GM23338 (cell line): ENCODE data around the gene YPEL5. TPM values are rescaled to one million over a fixed set of nuclear protein-coding genes. Genes with fewer than 3 reads are reported as not detected.

ENCODE experiments used
- ATAC-seq: fragments of 200-7000 bp; cut with Tn5 transposase; 3 replicates; pipeline ENCODE4 v1.9.1; 2020
- DNase-seq: peaks from one replicate; pipeline ENCODE4 v3.0.0-alpha.2; 2015; ENCODE audit warnings: low spot score
- H2AFZ ChIP-seq: fragments of 200-600 bp; sonication (generic); 2 replicates; pipeline ENCODE4 v1.8.0; 2016; ENCODE audit warnings: antibody characterized with exemption, mild to moderate bottlenecking, moderate library complexity
- H3F3A ChIP-seq: fragments of 200-600 bp; sonication (generic); replicated peaks from 2 replicates; pipeline ENCODE4 v1.8.0; 2017; ENCODE audit warnings: antibody characterized with exemption, mixed run types, low read depth
- H3K27ac ChIP-seq: fragments of 200-600 bp; sonication (generic); 2 replicates; pipeline ENCODE4 v1.6.1; 2016; ENCODE audit warnings: low read depth
- H3K27me3 ChIP-seq: fragments of 200-600 bp; sonication (generic); 2 replicates; pipeline ENCODE4 v1.8.0; 2016; ENCODE audit warnings: mild to moderate bottlenecking, mixed run types, moderate library complexity; ENCODE audit not compliant: insufficient read depth
- H3K36me3 ChIP-seq: fragments of 200-600 bp; sonication (generic); 2 replicates; pipeline ENCODE4 v1.8.0; 2016; ENCODE audit warnings: mild to moderate bottlenecking; ENCODE audit not compliant: insufficient read depth
- H3K4me1 ChIP-seq: fragments of 200-600 bp; sonication (generic); 2 replicates; pipeline ENCODE4 v1.8.0; 2016; ENCODE audit warnings: mild to moderate bottlenecking, moderate library complexity; ENCODE audit not compliant: insufficient read depth
- H3K4me2 ChIP-seq: fragments of 200-600 bp; sonication (generic); 2 replicates; pipeline ENCODE4 v1.7.1; 2017; ENCODE audit warnings: mixed run types
- H3K4me3 ChIP-seq: fragments of 200-600 bp; sonication (generic); 2 replicates; pipeline ENCODE4 v1.6.1; 2016; ENCODE audit warnings: mixed run types
- H3K79me2 ChIP-seq: fragments of 200-600 bp; sonication (generic); replicated peaks from 2 replicates; pipeline ENCODE4 v1.8.0; 2017; ENCODE audit warnings: mild to moderate bottlenecking; ENCODE audit not compliant: insufficient read depth
- H3K9me2 ChIP-seq: fragments of 200-600 bp; sonication (generic); 2 replicates; pipeline ENCODE4 v1.8.0; 2017; ENCODE audit not compliant: insufficient read depth
- H4K20me1 ChIP-seq: fragments of 200-600 bp; sonication (generic); replicated peaks from 2 replicates; pipeline ENCODE4 v1.8.0; 2017; ENCODE audit warnings: mild to moderate bottlenecking; ENCODE audit not compliant: insufficient read depth
- H3K27ac Mint-ChIP-seq: 2 replicates; pipeline ENCODE4 v1.8.0; 2020; ENCODE audit warnings: inconsistent platforms, mild to moderate bottlenecking, moderate library complexity, mixed read lengths
- H3K27me3 Mint-ChIP-seq: 3 replicates; pipeline ENCODE4 v1.8.0; 2022; ENCODE audit warnings: low read depth, mild to moderate bottlenecking, moderate library complexity, mixed read lengths, inconsistent platforms; ENCODE audit not compliant: insufficient read depth, poor library complexity
- H3K36me3 Mint-ChIP-seq: 3 replicates; pipeline ENCODE4 v1.8.0; 2021; ENCODE audit warnings: low read depth, mild to moderate bottlenecking, inconsistent platforms, moderate library complexity, mixed read lengths
- H3K4me1 Mint-ChIP-seq: 3 replicates; pipeline ENCODE4 v1.8.0; 2020; ENCODE audit warnings: mild to moderate bottlenecking, inconsistent platforms, mixed read lengths
- H3K4me3 Mint-ChIP-seq: 3 replicates; pipeline ENCODE4 v1.8.0; 2021; ENCODE audit warnings: moderate library complexity, mild to moderate bottlenecking, inconsistent platforms, mixed read lengths
- H3K9me3 Mint-ChIP-seq: 3 replicates; pipeline ENCODE4 v1.8.0; 2020; ENCODE audit warnings: moderate library complexity, mild to moderate bottlenecking, inconsistent platforms, mixed read lengths
- CREB1 ChIP-seq: fragments of 250-450 bp; sonication (Bioruptor Pico); IDR thresholded peaks from 2 replicates; pipeline ENCODE4 v1.5.0; 2020; ENCODE audit warnings: low read depth, mild to moderate bottlenecking, moderate library complexity
- EZH2 ChIP-seq: fragments of 200-600 bp; sonication (generic); IDR thresholded peaks from one replicate; pipeline ENCODE4 v1.8.0; 2017; ENCODE audit warnings: antibody characterized with exemption, mild to moderate bottlenecking, low read depth; ENCODE audit not compliant: unreplicated experiment
- EZH2phosphoT487 ChIP-seq: fragments of 200-600 bp; sonication (generic); IDR thresholded peaks from one replicate; pipeline ENCODE4 v1.8.1; 2018; ENCODE audit warnings: antibody characterized with exemption; ENCODE audit not compliant: unreplicated experiment
- JUNB ChIP-seq: IDR thresholded peaks from one replicate; pipeline ENCODE4 v1.6.1; 2016; ENCODE audit warnings: antibody characterized with exemption; ENCODE audit not compliant: unreplicated experiment
- NANOG ChIP-seq: IDR thresholded peaks from 2 replicates; pipeline ENCODE4 v1.6.1; 2016; ENCODE audit warnings: antibody characterized with exemption, borderline replicate concordance
- POLR2AphosphoS5 ChIP-seq: IDR thresholded peaks from 2 replicates; pipeline ENCODE4 v1.6.1; 2016; ENCODE audit warnings: antibody characterized with exemption, low read depth
- STAT1 ChIP-seq: IDR thresholded peaks from one replicate; pipeline ENCODE4 v1.6.1; 2016; ENCODE audit warnings: antibody characterized with exemption; ENCODE audit not compliant: unreplicated experiment
- ZNF114 ChIP-seq: fragments of 250-450 bp; sonication (Bioruptor Pico); IDR thresholded peaks from 2 replicates; pipeline ENCODE4 v1.5.0; 2020; ENCODE audit warnings: mild to moderate bottlenecking, moderate library complexity
- ZNF331 ChIP-seq: fragments of 250-450 bp; sonication (Bioruptor Pico); IDR thresholded peaks from 2 replicates; pipeline ENCODE4 v1.5.0; 2020; ENCODE audit warnings: low read depth, mild to moderate bottlenecking, moderate library complexity
- polyA plus RNA-seq: library from polyadenylated mRNA; unstranded; fragments of >200 nt; fragmentation: Nextera tagmentation; extraction: Ambion mirVana; gene quantifications from 2 replicates; pipeline ENCODE4 v1.2.1, GENCODE V29; 2016
- total RNA-seq: library from RNA; depleted of rRNA; stranded (reverse); fragments of >200 nt; shearing (Covaris generic); gene quantifications from 2 replicates; pipeline ENCODE4 v1.2.3, GENCODE V29; 2014
- TF ChIP-seq, protein P1 (sequence below), 2 experiments: fragments of 200-600 bp in 1 of 2; sonication (generic) in 1 of 2; conservative IDR thresholded peaks; 2 replicates each; pipeline versions ENCODE4 v1.5.1 to v1.6.1; 2016 to 2017; ENCODE audit warnings: antibody characterized with exemption in 2 of 2, low read depth in 2 of 2, mild to moderate bottlenecking in 2 of 2, moderate library complexity in 1 of 2
- TF ChIP-seq, protein P2 (sequence below): IDR thresholded peaks from 2 replicates; pipeline ENCODE4 v1.6.1; 2016; ENCODE audit warnings: antibody characterized with exemption
- TF ChIP-seq, protein P3 (sequence below): IDR thresholded peaks from one replicate; pipeline ENCODE4 v1.6.1; 2018; ENCODE audit warnings: antibody characterized with exemption; ENCODE audit not compliant: unreplicated experiment
- TF ChIP-seq, protein P4 (sequence below): fragments of 250-450 bp; sonication (Bioruptor Pico); IDR thresholded peaks from 2 replicates; pipeline ENCODE4 v1.5.0; 2020; ENCODE audit warnings: mild to moderate bottlenecking, moderate library complexity

Gene YPEL5
- total and polyA plus RNA-seq, 2 experiments from 2014 or later = 24.9 to 31.1 TPM

DNA sequence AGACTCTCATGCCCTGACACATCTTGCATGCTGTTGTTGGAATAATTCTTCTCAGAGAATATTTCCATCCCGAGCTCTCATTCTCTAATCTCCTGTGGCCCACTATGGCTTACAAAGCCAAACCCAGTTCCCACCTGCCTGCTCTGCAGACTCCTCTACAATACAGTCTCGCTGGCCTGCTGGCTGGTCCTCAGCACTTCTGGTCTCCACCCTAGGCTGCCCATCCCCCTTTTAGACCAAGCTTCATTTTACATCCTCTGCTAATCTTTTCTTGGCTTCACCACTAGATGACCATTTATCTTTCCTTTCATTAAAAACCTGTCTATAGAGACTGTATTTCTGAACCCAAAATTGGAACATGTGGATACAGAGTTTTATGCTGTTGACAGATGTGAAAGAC is 42.5 kb upstream of the YPEL5 start:
- DNase-seq (no peak), ATAC-seq (peak; percentile 50)
- Mint-ChIP-seq H3K27ac (no peak overlapping the region), H3K4me3 (no peak overlapping the region), H3K4me1 (peaks cover 9% of the 10 kb centered on the region), H3K36me3 (no peaks in the 10 kb centered on the region), H3K9me3 (no peaks in the 10 kb centered on the region), H3K27me3 (no peaks in the 10 kb centered on the region)
- no peak overlapping the region for H3K4me3 ChIP-seq
- no peak overlapping the region for H3K27ac ChIP-seq
- H3K79me2 ChIP-seq = no peaks in the 10 kb centered on the region
- peaks cover 11% of the 10 kb centered on the region for H3K4me1 ChIP-seq
- H4K20me1 ChIP-seq = no peaks in the 10 kb centered on the region
- no peak overlapping the region; the same call in 1 of the 2 replicates for H2AFZ ChIP-seq
- no peaks in the 10 kb centered on the region for H3F3A ChIP-seq
- no peak for TF ChIP-seq JUNB
- no peak for TF ChIP-seq STAT1
- TF ChIP-seq POLR2AphosphoS5 = no peak
- TF ChIP-seq EZH2phosphoT487 = no peak
- TF ChIP-seq ZNF331 (CRISPR knock-in tag) = no peak
- TF ChIP-seq, protein P1, sequence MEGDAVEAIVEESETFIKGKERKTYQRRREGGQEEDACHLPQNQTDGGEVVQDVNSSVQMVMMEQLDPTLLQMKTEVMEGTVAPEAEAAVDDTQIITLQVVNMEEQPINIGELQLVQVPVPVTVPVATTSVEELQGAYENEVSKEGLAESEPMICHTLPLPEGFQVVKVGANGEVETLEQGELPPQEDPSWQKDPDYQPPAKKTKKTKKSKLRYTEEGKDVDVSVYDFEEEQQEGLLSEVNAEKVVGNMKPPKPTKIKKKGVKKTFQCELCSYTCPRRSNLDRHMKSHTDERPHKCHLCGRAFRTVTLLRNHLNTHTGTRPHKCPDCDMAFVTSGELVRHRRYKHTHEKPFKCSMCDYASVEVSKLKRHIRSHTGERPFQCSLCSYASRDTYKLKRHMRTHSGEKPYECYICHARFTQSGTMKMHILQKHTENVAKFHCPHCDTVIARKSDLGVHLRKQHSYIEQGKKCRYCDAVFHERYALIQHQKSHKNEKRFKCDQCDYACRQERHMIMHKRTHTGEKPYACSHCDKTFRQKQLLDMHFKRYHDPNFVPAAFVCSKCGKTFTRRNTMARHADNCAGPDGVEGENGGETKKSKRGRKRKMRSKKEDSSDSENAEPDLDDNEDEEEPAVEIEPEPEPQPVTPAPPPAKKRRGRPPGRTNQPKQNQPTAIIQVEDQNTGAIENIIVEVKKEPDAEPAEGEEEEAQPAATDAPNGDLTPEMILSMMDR (conservative IDR thresholded peaks at IDR 0.05; ENCODE audit: low read depth in 2 of 2) = no peak
- TF ChIP-seq, protein P2, sequence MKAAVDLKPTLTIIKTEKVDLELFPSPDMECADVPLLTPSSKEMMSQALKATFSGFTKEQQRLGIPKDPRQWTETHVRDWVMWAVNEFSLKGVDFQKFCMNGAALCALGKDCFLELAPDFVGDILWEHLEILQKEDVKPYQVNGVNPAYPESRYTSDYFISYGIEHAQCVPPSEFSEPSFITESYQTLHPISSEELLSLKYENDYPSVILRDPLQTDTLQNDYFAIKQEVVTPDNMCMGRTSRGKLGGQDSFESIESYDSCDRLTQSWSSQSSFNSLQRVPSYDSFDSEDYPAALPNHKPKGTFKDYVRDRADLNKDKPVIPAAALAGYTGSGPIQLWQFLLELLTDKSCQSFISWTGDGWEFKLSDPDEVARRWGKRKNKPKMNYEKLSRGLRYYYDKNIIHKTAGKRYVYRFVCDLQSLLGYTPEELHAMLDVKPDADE = no peak
- TF ChIP-seq CREB1 = no peak
- TF ChIP-seq EZH2 = no peak
- TF ChIP-seq, protein P3, sequence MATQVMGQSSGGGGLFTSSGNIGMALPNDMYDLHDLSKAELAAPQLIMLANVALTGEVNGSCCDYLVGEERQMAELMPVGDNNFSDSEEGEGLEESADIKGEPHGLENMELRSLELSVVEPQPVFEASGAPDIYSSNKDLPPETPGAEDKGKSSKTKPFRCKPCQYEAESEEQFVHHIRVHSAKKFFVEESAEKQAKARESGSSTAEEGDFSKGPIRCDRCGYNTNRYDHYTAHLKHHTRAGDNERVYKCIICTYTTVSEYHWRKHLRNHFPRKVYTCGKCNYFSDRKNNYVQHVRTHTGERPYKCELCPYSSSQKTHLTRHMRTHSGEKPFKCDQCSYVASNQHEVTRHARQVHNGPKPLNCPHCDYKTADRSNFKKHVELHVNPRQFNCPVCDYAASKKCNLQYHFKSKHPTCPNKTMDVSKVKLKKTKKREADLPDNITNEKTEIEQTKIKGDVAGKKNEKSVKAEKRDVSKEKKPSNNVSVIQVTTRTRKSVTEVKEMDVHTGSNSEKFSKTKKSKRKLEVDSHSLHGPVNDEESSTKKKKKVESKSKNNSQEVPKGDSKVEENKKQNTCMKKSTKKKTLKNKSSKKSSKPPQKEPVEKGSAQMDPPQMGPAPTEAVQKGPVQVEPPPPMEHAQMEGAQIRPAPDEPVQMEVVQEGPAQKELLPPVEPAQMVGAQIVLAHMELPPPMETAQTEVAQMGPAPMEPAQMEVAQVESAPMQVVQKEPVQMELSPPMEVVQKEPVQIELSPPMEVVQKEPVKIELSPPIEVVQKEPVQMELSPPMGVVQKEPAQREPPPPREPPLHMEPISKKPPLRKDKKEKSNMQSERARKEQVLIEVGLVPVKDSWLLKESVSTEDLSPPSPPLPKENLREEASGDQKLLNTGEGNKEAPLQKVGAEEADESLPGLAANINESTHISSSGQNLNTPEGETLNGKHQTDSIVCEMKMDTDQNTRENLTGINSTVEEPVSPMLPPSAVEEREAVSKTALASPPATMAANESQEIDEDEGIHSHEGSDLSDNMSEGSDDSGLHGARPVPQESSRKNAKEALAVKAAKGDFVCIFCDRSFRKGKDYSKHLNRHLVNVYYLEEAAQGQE = no peak
- TF ChIP-seq, protein P4, sequence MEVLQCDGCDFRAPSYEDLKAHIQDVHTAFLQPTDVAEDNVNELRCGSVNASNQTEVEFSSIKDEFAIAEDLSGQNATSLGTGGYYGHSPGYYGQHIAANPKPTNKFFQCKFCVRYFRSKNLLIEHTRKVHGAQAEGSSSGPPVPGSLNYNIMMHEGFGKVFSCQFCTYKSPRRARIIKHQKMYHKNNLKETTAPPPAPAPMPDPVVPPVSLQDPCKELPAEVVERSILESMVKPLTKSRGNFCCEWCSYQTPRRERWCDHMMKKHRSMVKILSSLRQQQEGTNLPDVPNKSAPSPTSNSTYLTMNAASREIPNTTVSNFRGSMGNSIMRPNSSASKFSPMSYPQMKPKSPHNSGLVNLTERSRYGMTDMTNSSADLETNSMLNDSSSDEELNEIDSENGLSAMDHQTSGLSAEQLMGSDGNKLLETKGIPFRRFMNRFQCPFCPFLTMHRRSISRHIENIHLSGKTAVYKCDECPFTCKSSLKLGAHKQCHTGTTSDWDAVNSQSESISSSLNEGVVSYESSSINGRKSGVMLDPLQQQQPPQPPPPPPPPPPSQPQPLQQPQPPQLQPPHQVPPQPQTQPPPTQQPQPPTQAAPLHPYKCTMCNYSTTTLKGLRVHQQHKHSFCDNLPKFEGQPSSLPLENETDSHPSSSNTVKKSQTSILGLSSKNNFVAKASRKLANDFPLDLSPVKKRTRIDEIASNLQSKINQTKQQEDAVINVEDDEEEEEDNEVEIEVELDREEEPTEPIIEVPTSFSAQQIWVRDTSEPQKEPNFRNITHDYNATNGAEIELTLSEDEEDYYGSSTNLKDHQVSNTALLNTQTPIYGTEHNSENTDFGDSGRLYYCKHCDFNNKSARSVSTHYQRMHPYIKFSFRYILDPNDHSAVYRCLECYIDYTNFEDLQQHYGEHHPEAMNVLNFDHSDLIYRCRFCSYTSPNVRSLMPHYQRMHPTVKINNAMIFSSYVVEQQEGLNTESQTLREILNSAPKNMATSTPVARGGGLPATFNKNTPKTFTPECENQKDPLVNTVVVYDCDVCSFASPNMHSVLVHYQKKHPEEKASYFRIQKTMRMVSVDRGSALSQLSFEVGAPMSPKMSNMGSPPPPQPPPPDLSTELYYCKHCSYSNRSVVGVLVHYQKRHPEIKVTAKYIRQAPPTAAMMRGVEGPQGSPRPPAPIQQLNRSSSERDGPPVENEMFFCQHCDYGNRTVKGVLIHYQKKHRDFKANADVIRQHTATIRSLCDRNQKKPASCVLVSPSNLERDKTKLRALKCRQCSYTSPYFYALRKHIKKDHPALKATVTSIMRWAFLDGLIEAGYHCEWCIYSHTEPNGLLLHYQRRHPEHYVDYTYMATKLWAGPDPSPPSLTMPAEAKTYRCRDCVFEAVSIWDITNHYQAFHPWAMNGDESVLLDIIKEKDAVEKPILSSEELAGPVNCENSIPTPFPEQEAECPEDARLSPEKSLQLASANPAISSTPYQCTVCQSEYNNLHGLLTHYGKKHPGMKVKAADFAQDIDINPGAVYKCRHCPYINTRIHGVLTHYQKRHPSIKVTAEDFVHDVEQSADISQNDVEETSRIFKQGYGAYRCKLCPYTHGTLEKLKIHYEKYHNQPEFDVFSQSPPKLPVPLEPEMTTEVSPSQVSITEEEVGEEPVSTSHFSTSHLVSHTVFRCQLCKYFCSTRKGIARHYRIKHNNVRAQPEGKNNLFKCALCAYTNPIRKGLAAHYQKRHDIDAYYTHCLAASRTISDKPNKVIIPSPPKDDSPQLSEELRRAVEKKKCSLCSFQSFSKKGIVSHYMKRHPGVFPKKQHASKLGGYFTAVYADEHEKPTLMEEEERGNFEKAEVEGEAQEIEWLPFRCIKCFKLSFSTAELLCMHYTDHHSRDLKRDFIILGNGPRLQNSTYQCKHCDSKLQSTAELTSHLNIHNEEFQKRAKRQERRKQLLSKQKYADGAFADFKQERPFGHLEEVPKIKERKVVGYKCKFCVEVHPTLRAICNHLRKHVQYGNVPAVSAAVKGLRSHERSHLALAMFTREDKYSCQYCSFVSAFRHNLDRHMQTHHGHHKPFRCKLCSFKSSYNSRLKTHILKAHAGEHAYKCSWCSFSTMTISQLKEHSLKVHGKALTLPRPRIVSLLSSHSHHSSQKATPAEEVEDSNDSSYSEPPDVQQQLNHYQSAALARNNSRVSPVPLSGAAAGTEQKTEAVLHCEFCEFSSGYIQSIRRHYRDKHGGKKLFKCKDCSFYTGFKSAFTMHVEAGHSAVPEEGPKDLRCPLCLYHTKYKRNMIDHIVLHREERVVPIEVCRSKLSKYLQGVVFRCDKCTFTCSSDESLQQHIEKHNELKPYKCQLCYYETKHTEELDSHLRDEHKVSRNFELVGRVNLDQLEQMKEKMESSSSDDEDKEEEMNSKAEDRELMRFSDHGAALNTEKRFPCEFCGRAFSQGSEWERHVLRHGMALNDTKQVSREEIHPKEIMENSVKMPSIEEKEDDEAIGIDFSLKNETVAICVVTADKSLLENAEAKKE (CRISPR knock-in tag) = no peak
- TF ChIP-seq ZNF114 (CRISPR knock-in tag) = no peak
- TF ChIP-seq NANOG = no peak
- no peaks in the 10 kb centered on the region for H3K27me3 ChIP-seq
- H3K9me2 ChIP-seq = no peaks in the 10 kb centered on the region
- no peaks in the 10 kb centered on the region for H3K36me3 ChIP-seq
- no peak overlapping the region for H3K4me2 ChIP-seq
